Measurements from ENCODE around the gene PDSS2. TPM values are rescaled to one million over a fixed set of nuclear protein-coding genes. Genes with fewer than 3 reads are reported as not detected.

PDSS2 gene
- total and polyA plus RNA-seq, 12 donors = 6.4 to 39.8 (median 27.6) TPM

DNA sequence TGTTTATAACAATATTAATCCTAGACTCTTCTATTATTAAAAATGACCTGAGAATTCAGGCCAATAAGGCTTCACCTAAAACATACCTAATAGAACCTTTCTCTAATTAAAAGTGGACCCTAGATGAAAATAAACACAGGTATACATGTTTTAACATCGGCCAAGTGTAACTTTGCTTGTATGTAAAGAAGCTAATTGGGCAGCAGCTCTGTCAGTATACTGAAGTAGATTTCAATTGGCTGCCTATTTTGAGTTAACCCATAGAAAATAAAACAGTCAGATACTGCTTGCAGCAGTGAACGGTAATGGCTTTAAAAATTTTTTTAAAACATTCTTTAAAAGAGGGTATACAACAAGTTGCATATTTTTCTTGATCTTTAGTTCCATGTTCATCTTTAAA is 67.3 kb downstream of the PDSS2 start:
- H3K9me3 ChIP-seq (replicated peaks in 1 of 3) = peaks cover 0 to 11% (median 8%) of the 10 kb centered on the region in 3 donors
- intact Hi-C loops (cut with DNase I) = no loop called here
- H3K36me3 ChIP-seq (replicated peaks in 1 of 2) = no peaks in the 10 kb centered on the region
- no peak overlapping the region for H3K27ac ChIP-seq
- TF ChIP-seq POLR2A (IDR thresholded peaks at IDR 0.05) = no peak
- TF ChIP-seq, protein P1, sequence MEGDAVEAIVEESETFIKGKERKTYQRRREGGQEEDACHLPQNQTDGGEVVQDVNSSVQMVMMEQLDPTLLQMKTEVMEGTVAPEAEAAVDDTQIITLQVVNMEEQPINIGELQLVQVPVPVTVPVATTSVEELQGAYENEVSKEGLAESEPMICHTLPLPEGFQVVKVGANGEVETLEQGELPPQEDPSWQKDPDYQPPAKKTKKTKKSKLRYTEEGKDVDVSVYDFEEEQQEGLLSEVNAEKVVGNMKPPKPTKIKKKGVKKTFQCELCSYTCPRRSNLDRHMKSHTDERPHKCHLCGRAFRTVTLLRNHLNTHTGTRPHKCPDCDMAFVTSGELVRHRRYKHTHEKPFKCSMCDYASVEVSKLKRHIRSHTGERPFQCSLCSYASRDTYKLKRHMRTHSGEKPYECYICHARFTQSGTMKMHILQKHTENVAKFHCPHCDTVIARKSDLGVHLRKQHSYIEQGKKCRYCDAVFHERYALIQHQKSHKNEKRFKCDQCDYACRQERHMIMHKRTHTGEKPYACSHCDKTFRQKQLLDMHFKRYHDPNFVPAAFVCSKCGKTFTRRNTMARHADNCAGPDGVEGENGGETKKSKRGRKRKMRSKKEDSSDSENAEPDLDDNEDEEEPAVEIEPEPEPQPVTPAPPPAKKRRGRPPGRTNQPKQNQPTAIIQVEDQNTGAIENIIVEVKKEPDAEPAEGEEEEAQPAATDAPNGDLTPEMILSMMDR (IDR thresholded peaks at IDR 0.05) = no peak
- H3K4me1 ChIP-seq (replicated peaks in 1 of 2) = no peaks in the 10 kb centered on the region
- 95 to 99% (median 97%) methylated on average over 2 of the region's 2 CpGs for WGBS, 4 donors
- no peak overlapping the region for H3K4me3 ChIP-seq
- no peaks in the 10 kb centered on the region for H3K27me3 ChIP-seq
- DNase-seq = no peak

DNA sequence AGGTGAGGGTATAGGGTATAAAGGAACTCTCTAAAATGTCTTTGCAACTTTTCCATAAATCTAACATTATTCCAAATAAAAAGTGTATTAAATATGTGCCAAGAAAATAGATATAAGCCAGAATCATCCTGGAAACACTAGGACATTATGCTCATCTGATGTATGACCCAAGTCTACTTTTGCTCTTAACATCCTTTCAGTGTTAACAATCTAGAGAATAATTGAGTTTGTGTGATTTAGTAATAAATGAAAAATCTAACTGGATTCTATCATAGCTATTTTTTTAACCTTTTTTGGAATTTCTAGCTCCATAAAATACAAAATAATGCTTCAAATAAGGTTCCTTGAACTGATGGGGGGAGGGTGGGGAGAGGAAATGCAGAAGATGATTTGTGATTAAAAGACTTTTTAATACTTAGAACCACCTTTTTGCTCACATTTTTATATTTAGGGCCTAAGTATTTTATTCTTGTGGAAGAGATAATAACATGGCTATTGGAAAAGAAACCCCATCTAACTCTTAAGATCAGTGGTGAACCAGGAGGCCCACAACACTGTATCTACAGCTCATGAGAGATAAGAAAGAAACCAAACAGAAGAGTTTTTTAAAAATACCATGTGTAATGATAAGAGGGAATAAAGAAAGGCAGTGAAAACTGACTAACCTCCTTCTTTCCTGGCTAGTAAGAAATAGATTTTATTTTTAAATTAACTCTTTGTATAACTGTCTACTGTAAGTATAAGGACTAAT is 68.5 kb downstream of the PDSS2 start:
- Histone ChIP-seq H3K27me3 (no peaks in the 10 kb centered on the region), H3K4me3 (no peak overlapping the region), H3K4me1 (replicated peaks in 1 of 2) (no peaks in the 10 kb centered on the region), H3K36me3 (replicated peaks in 1 of 2) (no peaks in the 10 kb centered on the region), H3K9me3 (replicated peaks in 1 of 3) (peaks cover 0 to 11% (median 8%) of the 10 kb centered on the region in 3 donors), H3K27ac (no peak overlapping the region)
- TF ChIP-seq, protein P1 (IDR thresholded peaks at IDR 0.05) = no peak
- TF ChIP-seq POLR2A (IDR thresholded peaks at IDR 0.05) = no peak
- DNase-seq = no peak
- intact Hi-C loops (cut with DNase I) = no loop called here

DNA sequence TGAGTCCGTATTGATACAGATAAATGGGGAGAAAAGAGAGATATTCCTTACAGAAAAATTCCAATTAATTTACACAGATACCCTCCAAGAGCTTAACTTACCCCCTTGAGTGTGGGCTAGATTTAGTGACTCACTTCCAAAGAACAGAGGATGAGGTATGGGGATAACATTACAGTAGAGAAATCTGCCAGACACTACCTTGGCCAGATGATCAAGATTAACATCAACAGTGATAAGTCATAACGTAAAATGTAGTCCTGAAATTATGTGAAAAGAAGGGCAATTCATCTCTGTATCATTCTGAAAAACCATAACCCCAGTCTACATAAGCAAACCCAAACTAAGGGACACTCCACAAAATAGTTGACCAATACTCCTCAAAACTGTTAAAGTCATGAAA is 69.3 kb downstream of the PDSS2 start:
- peaks cover 0 to 11% (median 6%) of the 10 kb centered on the region in 3 donors for H3K9me3 ChIP-seq (replicated peaks in 1 of 3)
- DNase-seq = no peak
- no peaks in the 10 kb centered on the region for H3K27me3 ChIP-seq
- H3K27ac ChIP-seq = no peak overlapping the region
- intact Hi-C loops (cut with DNase I) = no loop called here
- H3K4me3 ChIP-seq = no peak overlapping the region
- no peaks in the 10 kb centered on the region for H3K4me1 ChIP-seq (replicated peaks in 1 of 2)
- H3K36me3 ChIP-seq (replicated peaks in 1 of 2) = no peaks in the 10 kb centered on the region
- no peak for TF ChIP-seq POLR2A (IDR thresholded peaks at IDR 0.05)
- TF ChIP-seq, protein P1 (IDR thresholded peaks at IDR 0.05) = no peak
- 85 to 88% (median 85%) methylated on average over 2 of the region's 2 CpGs for whole genome bisulfite sequencing, 4 donors

DNA sequence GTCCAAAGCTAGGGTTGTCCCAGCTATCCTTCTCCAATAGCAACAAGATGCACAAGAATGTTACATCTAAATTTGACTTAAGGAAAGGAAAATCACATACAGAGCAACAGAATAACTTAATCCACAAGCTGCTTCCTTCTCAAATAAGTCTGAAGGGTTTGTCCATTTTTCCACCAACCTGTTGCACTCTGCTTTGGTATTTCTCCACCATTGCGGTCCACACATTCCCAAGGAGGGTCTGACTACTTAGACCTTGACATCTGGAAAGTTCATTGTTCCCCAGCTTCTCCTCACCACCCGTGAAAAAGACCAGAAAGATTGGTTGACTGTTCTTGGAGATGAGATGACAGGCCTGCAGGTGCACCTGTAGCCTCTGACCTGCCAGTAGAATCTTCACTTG is 72.5 kb downstream of the PDSS2 start:
- Histone ChIP-seq H3K4me3 (no peak overlapping the region), H3K27ac (no peak overlapping the region), H3K27me3 (no peaks in the 10 kb centered on the region), H3K4me1 (replicated peaks in 1 of 2) (no peaks in the 10 kb centered on the region), H3K9me3 (replicated peaks in 1 of 3) (no peaks in the 10 kb centered on the region), H3K36me3 (replicated peaks in 1 of 2) (no peaks in the 10 kb centered on the region)
- TF ChIP-seq, protein P1 (IDR thresholded peaks at IDR 0.05) = no peak
- TF ChIP-seq POLR2A (IDR thresholded peaks at IDR 0.05) = no peak
- intact Hi-C loops (cut with DNase I) = no loop called here
- WGBS, 4 donors = 90 to 94% (median 93%) methylated on average over 2 of the region's 2 CpGs
- DNase-seq = no peak
